ENCODE measurements around the gene PRKAR1B.

Gene PRKAR1B

GRCh38 chr7:767941-768731 is 41.1 kb upstream of the PRKAR1B start (continued):
- TF ChIP-seq ZBTB21 (tag by site-specific recombination; IDR thresholded peaks at IDR 0.05) = no peak

DNA sequence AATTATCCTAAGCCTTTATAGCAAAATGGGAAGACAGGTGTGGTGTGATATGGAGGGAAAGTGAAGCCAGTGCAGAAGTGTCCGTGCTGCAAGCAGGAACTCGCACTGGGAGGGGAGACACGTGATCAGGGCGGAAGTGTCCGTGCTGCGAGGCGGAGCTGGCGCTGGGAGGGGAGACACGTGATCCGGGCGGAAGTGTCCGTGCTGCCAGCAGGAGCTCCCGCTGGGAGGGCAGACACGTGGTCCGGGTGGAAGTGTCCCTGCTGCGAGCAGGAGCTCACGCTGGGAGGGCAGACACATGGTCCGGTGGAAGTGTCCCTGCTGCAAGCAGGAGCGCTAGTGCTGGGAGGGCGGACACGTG is 40.5 kb upstream of the PRKAR1B start:
- ChIA-PET POLR2A (interaction anchor here (0.8 kb wide), 1 partner anchor 427 kb away, joined by 4 read pairs; no protein-coding TSS in a partner anchor), CTCF (no interaction called here)
- Histone ChIP-seq H3K36me3 (ENCODE audit: control insufficient read depth in 2 of 2, insufficient read depth in 1 of 2, low read length in 2 of 2) (peaks cover 11 to 59% of the 10 kb centered on the region in 2 experiments; a peak in 2 of 3 replicates), H3K9me3 (ENCODE audit: control insufficient read depth, insufficient read depth, low read depth, low read length) (no peaks in the 10 kb centered on the region), H3K4me1 (ENCODE audit: control insufficient read depth, insufficient read depth, low read length) (no peaks in the 10 kb centered on the region), H3K4me3 (ENCODE audit: low read depth, low read length) (no peak overlapping the region), H3K27ac (ENCODE audit: extremely low read depth, low read depth, low read length) (no peak overlapping the region)
- TF ChIP-seq TSHZ1 (tag by site-specific recombination; IDR thresholded peaks at IDR 0.05; ENCODE audit: borderline replicate concordance) (no peak), YY2 (tag by site-specific recombination; IDR thresholded peaks at IDR 0.05) (no peak), ZNF560 (tag by site-specific recombination; IDR thresholded peaks at IDR 0.05; ENCODE audit: borderline replicate concordance) (no peak), ZBTB21 (tag by site-specific recombination; IDR thresholded peaks at IDR 0.05) (no peak), ZNF37A (tag by site-specific recombination; IDR thresholded peaks at IDR 0.05) (no peak), ZNF18 (tag by site-specific recombination; IDR thresholded peaks at IDR 0.05) (no peak), ZNF10 (tag by site-specific recombination; IDR thresholded peaks at IDR 0.05) (no peak), ZSCAN4 (tag by site-specific recombination; IDR thresholded peaks at IDR 0.05) (no peak), ZNF677 (tag by site-specific recombination; IDR thresholded peaks at IDR 0.05) (no peak), ZSCAN30 (tag by site-specific recombination; IDR thresholded peaks at IDR 0.05) (no peak), HOXA7 (CRISPR knock-in tag; IDR thresholded peaks at IDR 0.05; ENCODE audit: borderline replicate concordance) (no peak), BCL11B (tag by site-specific recombination; IDR thresholded peaks at IDR 0.05; ENCODE audit: low read depth) (no peak), FEZF1 (tag by site-specific recombination; IDR thresholded peaks at IDR 0.05) (no peak), ZNF626 (tag by site-specific recombination; IDR thresholded peaks at IDR 0.05) (no peak), ZBTB17 (tag by site-specific recombination; IDR thresholded peaks at IDR 0.05) (no peak)

DNA sequence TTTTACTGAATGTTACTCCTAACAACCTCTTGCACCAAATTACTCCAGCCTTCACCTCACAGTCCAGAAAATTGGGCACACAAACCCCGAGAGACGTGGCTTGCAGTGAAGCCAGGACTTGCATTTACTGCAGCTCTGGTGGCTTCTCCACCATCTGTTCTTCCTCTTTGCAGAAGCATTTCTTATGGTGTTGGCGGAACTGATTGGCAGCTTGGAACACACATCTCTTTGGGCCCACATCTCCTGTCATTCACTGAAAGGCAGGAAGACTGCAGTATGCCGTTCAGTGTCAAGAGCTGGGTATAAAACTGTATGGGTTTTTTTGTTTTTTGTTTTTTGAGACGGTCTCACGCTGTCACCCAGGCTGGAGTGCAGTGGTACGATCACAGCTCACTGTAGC is 38.3 kb upstream of the PRKAR1B start:
- H3K4me1 ChIP-seq (ENCODE audit: control insufficient read depth, insufficient read depth, low read length) = no peaks in the 10 kb centered on the region
- POLR2A ChIA-PET = no interaction called here
- TF ChIP-seq ZNF132 (tag by site-specific recombination; IDR thresholded peaks at IDR 0.05; ENCODE audit: borderline replicate concordance) (no peak), KLF7 (tag by site-specific recombination; IDR thresholded peaks at IDR 0.05; ENCODE audit: borderline replicate concordance) (no peak), ZNF211 (tag by site-specific recombination; IDR thresholded peaks at IDR 0.05; ENCODE audit: low read depth) (no peak), YY1 (tag by site-specific recombination; IDR thresholded peaks at IDR 0.05) (no peak), ZNF202 (tag by site-specific recombination; IDR thresholded peaks at IDR 0.05; ENCODE audit: borderline replicate concordance) (no peak), KLF1 (tag by site-specific recombination; IDR thresholded peaks at IDR 0.05) (no peak)
- TF ChIP-seq, protein P1, sequence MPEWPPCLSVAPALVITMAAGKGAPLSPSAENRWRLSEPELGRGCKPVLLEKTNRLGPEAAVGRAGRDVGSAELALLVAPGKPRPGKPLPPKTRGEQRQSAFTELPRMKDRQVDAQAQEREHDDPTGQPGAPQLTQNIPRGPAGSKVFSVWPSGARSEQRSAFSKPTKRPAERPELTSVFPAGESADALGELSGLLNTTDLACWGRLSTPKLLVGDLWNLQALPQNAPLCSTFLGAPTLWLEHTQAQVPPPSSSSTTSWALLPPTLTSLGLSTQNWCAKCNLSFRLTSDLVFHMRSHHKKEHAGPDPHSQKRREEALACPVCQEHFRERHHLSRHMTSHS (tag by site-specific recombination; IDR thresholded peaks at IDR 0.05) = no peak
- no peak overlapping the region for H3K4me3 ChIP-seq (ENCODE audit: low read depth, low read length)
- H3K9me3 ChIP-seq (ENCODE audit: control insufficient read depth, insufficient read depth, low read depth, low read length) = no peaks in the 10 kb centered on the region
- H3K36me3 ChIP-seq (ENCODE audit: control insufficient read depth in 2 of 2, insufficient read depth in 1 of 2, low read length in 2 of 2) = peaks cover 11 to 63% of the 10 kb centered on the region in 2 experiments; a peak in 2 of 3 replicates
- CTCF ChIA-PET = no interaction called here
- no peak overlapping the region for H3K27ac ChIP-seq (ENCODE audit: extremely low read depth, low read depth, low read length)
